HuH-7 (cell line): ENCODE results near the gene HSPB7.
"Not testable (repeated sequence)": the region's sequence is repeated elsewhere in the genome, so short reads cannot be mapped to it uniquely, and the experiment has no call there.

Experiments
- DNase-seq: peaks from one replicate; pipeline ENCODE4 v3.0.0; 2011; ENCODE audit warnings: low spot score

HSPB7 gene

GRCh38 chr1:16017461-16018303, at the start of gene HSPB7:
Gene HSPB7, minus strand, starts transcription at chr1:16018043. Its CDS starts 80 bp downstream, at chr1:16017963.
- DNase-seq = no peak

- DNase-seq = peak; percentile 65
Measured at GRCh38 chr1:16067127-16067768, 49.4 kb upstream of the HSPB7 start.

DNA sequence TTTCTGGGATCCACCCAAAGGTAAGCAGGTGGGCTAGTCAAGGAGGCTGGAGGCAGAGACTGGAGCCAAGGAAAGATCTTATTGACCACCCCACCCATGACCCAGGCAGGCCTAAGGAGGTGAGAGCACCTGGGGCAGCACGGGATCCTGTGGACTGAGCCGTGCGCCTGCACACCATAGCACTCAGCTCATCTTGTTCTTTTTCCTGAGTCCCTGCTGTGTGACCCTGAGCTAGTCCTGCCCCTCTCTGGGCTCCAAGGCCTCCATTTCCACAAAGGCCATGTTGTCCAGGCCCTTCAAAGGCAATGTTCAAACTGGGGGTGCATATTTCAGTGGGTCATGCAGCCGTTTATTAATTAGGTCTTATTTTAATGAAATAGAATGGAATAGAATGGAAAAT, 48.4 kb upstream of the HSPB7 start:
- no peak for DNase-seq

- DNase-seq = no peak
Measured at GRCh38 chr1:16065269-16065576, 47.4 kb upstream of the HSPB7 start.

GRCh38 chr1:16064536-16065268, 46.9 kb upstream of the HSPB7 start:
- DNase-seq = no peak

GRCh38 chr1:16063921-16064320, 46.1 kb upstream of the HSPB7 start:
- DNase-seq = no peak

- no peak for DNase-seq
Measured at GRCh38 chr1:16063226-16063829, 45.5 kb upstream of the HSPB7 start.

DNA sequence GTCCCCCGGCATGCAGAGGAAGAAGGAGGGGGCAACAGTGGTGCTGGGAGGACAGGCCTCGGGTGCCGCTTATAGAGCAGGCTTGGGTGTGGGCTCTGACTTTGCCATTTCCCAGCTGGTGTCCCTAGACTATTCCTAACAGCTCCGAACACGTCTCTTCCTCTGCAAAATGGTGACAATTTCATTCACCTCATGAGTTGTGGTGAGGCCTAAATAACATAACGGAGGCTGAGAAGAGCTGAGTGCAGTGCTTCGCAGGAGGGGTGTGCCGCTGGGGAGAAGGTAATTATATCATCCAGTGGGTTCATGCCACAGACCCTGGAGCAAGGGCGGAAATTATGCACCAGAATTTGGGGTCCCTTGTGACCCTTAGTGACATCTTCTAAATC, 44.8 kb upstream of the HSPB7 start:
- DNase-seq = not testable (repeated sequence)

DNA sequence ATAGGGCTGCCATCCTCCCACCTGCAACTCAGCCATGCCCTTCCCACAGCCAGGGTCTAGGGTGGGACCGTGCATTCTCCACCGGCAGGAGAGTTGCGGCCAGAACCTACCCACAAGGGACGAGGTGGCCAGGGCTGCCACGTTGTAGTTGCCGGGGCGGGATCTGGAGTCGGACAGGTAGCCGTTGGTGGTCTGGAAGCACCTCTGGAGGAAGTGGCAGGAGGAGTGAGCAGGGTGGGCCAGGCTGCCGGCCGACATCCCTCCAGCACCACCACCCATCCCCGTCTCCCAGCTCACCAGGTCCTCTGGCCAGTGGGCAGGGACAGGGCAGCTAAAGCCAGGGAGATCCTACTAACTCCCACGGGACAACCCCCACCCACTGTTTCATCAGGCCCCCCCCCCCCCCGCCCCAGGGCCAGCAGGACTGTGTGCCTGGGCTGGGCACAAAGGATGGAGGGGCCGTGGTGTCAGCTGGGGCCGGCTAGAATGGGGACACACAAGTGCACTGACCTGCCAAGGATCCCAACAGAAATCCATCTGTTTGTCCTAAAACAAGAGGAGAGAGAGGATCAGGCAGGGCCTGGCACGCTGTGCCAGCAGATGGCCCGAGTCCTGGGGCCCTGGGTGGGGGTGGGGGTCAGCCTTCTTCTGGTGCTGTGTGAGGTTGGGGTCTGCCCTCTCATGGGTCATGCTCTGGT, 44.3 kb upstream of the HSPB7 start:
- DNase-seq = not testable (repeated sequence)

- DNase-seq = no peak
Measured at GRCh38 chr1:16061266-16061665, 43.4 kb upstream of the HSPB7 start.

- DNase-seq = not testable (repeated sequence)
Measured at GRCh38 chr1:16058394-16059120, 40.7 kb upstream of the HSPB7 start.

DNA sequence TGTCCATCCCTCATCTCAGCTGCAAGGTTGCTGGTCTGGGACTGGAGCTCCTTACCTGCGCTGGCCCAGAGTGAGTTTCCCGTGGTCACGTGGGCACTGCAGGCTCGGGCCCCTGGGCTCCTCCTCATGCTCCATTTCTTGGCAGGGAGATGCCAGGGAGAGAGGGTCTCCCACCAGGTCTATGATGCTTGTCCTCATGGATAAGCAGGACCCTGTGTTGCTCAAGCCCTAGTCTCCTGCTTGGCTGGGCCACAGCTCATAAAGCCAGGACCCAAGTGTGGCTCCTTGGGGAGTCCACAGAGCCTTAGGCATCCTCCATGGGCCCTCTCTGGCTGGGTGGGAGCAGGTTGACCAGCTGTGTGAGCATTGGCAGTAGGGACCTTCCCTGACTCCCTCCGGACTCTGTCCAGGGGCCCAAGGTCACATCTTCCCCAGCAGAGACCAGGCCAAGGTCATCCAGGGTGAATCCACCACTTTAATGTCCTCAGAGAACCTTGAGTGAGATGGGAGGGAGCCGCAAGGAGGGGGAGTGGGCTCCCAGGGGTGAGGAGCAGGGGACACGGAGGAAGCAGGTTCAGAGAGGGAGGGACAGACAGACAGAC, 39.6 kb upstream of the HSPB7 start:
- not testable (repeated sequence) for DNase-seq

DNA sequence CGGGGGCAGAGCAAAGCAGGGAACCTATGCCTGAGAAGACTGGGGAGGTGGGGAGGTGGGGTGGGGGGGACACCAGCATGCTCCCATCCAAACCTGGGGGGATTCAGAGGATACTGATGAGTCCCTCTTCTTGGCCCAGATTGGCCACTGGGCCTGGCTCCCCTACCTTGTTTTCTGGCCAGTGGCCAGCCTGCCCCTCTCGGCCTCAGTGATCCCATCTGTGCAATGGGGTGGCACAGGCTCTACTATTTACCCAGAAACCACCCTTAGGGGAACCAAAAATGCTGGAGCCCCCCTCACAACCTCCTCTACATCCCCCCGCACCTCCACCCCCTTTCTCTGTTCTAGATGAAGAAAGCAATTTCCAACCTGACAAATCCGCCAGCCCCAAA, 38.7 kb upstream of the HSPB7 start:
- not testable (repeated sequence) for DNase-seq

DNA sequence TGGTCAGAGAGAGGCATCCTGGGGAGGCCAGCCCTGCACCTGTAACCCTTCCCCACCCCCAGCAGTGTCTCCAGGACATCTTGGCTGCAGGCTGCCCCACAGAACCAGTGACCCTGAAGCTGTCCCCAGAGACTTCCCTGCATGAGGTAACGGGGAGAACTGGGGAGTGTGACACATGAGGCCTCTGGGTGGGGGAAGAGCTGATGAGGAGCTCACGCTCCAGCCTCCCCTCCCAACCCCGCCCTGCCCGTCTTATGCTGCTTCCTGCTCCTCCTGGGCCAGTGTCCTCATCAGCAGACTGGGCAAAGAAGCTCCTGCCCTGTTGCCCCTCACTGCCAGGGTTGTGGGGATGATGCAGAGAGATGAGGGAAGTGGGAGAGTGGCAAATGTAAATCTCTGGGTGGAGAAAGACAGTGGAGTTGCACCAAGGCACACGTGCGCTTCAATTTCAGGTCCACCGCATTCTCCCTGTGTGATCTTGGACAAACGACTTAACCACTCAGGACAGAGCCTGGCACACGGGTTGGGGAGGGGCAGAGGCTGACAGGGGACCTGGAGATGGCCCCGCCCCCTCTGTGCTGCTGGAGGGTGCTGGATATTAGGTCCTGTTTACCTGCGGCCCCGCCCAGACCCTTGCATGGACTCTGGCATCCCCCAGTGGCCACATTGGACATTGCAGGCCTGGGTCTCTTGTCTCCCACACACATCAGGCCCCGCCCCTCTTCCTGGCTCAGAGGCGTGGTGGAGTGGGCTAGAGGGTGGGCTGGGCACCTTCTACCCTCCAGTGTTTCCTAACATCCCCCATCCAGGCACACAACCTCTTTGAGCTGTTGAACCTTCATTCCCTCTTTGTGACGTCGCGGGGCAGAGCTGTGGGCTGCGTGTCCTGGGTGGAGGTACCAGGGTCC, 38.0 kb upstream of the HSPB7 start:
- DNase-seq = peak; percentile 88

- no peak for DNase-seq
Measured at GRCh38 chr1:16054598-16055540, 37.0 kb upstream of the HSPB7 start.

- DNase-seq = no peak
Measured at GRCh38 chr1:16053781-16054502, 36.1 kb upstream of the HSPB7 start.

GRCh38 chr1:16051949-16052348, 34.1 kb upstream of the HSPB7 start:
- not testable (repeated sequence) for DNase-seq

- DNase-seq = no peak
Measured at GRCh38 chr1:16051039-16051438, 33.2 kb upstream of the HSPB7 start.
